ENCODE measurements around the gene C5AR2.
"Not testable (repeated sequence)": the region's sequence is repeated elsewhere in the genome, so short reads cannot be mapped to it uniquely, and the experiment has no call there.

Gene C5AR2

DNA sequence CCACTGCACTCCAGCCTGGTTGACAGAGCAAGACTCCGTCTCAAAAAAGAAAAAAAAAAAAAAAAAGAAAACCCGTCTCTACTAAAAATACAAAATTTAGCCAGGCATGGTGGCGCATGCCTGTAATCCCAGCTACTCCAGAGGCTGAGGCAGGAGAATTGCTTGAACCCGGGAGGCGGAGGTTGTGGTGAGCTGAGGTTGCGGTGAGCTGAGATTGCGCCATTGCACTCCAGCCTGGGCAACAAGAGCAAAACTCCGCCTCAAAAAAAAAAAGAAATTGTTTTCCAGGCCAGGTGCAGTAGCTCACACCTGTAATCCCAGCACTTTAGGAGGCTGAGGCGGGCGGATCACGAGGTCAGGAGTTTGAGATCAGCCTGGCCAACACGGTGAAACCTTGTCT is 54.6 kb downstream of the C5AR2 start:
- DNase-seq (ENCODE audit: low read depth, low spot score): not testable (repeated sequence)

DNA sequence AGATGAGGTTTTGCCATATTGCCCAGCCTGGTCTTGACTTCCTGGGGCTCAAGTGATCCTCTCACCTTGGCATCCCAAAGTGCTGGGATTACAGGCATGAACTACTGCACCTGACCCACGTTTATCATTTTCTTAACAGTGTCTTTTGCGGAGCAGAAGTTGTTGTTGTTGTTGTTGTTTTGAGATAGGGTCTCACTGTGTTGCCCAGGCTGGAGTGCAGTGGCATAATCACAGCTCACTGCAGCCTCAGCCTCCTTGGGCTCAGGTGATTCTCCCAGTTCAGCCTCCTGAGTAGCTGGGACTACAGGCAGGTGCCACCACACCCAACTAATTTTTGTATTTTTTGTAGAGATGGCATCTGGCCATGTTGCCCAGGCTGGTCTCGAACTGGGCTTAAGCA is 55.6 kb downstream of the C5AR2 start:
- DNase-seq (ENCODE audit: low read depth, low spot score): not testable (repeated sequence)

DNA sequence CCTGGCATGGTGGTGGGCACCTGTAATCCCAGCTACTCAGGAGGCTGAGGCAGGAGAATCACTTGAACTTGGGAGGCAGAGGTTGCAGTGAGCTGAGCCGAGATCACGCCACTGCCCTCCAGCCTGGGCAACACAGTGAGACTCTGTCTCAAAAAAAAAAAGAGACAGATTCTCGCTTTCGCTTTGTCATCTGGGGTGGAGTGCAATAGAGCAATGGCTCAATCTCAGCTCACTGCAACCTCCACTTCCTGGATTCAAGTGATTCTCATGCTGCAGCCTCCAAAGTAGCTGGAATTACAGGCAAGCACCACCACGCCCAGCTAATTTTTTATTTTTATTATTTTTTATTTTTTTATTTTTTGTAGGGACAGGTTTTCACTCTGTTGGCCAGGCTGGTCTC is 56.7 kb downstream of the C5AR2 start:
- DNase-seq (ENCODE audit: low read depth, low spot score): not testable (repeated sequence)

DNA sequence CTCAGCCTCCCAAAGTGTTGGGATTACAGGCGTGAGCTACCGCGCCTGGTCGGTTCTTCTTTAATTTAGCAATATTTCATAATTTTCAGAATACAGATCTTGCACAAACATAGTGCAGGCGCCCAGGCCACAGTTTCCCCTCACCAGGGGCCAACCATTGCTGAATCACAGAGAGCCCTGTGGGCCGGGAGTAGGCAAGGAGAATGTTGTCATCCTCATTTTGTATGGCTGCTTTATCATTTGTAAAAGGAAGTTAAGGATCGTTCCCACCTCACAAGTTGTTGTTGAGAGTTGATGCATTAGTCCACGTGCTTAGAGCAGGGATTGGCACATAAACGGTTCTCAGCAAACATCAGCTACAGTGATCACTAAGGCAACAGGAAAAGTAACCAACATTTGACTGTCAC is 57.2 kb downstream of the C5AR2 start:
- no peak for DNase-seq (ENCODE audit: low read depth, low spot score)

DNA sequence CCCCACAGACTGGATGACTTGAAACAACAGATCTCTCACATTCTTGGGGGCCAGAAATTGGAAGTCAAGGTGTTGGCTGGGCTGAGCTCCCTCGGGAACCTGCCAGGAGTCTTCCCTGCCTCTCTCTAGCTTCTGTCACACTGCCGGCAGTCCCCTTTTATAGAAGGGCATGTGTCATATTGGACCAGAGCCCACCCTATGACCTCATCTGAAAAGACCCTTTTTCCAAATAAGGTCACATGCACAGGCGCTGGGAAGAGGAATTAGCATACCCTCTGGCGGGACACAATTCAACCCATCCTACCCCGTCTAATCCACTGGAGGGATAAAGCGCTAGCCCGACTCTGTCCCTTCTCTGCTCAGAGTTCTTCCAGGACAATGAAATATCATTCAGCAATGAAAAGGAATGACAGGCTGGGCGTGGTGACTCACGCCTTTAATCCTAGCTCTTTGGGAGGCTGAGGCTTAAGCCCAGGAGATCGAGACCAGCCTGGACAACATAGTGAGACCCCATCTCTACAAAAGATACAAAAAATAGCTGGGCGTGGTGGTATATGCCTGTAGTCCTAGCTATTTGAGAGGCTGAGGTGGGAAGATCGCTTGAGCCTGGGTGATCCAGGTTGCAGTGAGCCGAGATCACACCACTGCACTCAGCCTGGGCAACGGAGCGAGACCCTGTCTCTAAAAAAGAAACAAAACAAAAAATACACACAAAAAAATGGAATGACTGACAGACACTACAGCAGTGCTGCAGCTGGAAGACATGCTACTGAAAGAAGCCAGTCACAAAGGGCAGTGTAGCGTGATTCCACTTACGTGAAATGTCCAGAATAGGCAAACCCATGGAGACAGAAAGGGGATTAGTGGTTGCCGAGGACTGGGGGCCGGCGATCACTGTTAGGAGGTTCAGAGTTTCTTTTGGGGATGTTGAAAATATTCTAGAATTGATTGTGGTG is 58.8 kb downstream of the C5AR2 start:
- peak; percentile 58 for DNase-seq (ENCODE audit: low read depth, low spot score)

DNA sequence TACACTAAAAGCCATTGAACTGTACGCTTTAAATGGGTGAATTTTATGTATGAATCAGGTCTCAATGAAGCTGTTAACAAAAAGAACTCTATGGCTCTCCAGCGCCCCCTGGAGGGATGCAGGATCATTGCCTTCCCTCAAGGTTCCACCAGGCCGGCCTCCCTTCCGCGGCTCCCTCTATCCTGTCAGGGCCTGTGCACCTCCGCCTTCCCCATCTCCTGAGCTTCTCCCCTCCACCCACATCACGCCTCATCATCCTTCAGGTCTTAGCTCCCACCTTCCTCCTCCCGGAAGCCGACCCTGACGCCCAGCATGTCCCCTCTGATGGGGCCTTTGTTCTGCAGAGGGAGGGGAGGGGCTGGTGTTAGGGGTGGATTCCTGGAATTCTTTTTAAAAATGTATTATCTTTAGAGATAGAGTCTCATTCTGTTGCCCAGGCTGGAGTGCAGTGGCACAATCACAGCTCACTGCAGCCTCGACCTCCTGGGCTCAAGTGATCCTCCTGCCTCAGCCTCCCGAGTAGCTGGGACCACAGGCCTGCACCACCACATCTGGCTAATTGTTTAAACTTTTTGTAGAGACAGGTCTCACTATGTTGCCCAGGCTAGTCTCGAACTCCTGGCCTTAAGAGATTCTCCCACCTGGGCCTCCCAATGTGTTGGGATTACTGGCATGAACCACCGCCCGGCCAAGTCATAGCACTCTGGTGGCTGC is 59.7 kb downstream of the C5AR2 start:
- DNase-seq (ENCODE audit: low read depth, low spot score): peak; percentile 93

Measured in ELF-1 (cell line).